Neutrophil (primary cell): ENCODE results near the gene VWA7.
A peak's percentile ranks its signal among the peaks of the same experiment; 100 is the strongest.

Experiments used
- H3K27ac ChIP-seq: fragments of 200-600 bp; sonication (generic); 2 replicates; pipeline ENCODE4 v1.5.1; 2016; ENCODE audit warnings: mild to moderate bottlenecking, moderate library complexity
- H3K27me3 ChIP-seq: fragments of 200-600 bp; sonication (generic); 2 replicates; pipeline ENCODE4 v1.6.0; 2016; ENCODE audit warnings: mild to moderate bottlenecking
- H3K36me3 ChIP-seq: fragments of 200-600 bp; sonication (generic); 2 replicates; pipeline ENCODE4 v1.5.1; 2017
- H3K4me1 ChIP-seq, 2 experiments: fragments of 200-600 bp in 1 of 2; sonication (generic) in 1 of 2; 1 replicate in 1 of 2; 2 replicates in 1 of 2; pipeline versions ENCODE4 v1.5.1 to v1.6.1; 2013 to 2016; ENCODE audit warnings: low read depth in 1 of 2, low read length in 1 of 2, mild to moderate bottlenecking in 1 of 2, moderate library complexity in 1 of 2; ENCODE audit not compliant: control insufficient read depth in 1 of 2, insufficient read depth in 1 of 2
- H3K4me3 ChIP-seq, 2 experiments: fragments of 200-600 bp in 1 of 2; sonication (generic) in 1 of 2; 1 replicate in 1 of 2; 2 replicates in 1 of 2; pipeline ENCODE4 v1.5.1; 2013 to 2016; ENCODE audit warnings: low read depth in 1 of 2, low read length in 1 of 2, mild to moderate bottlenecking in 1 of 2, moderate library complexity in 1 of 2
- H3K9me3 ChIP-seq: fragments of 200-600 bp; sonication (generic); 2 replicates; pipeline ENCODE4 v1.5.1; 2016
- TF ChIP-seq, protein P1 (sequence below): fragments of 200-600 bp; sonication (generic); IDR thresholded peaks from 2 replicates; pipeline ENCODE4 v1.5.1; 2016; ENCODE audit warnings: antibody characterized with exemption

Gene VWA7

DNA sequence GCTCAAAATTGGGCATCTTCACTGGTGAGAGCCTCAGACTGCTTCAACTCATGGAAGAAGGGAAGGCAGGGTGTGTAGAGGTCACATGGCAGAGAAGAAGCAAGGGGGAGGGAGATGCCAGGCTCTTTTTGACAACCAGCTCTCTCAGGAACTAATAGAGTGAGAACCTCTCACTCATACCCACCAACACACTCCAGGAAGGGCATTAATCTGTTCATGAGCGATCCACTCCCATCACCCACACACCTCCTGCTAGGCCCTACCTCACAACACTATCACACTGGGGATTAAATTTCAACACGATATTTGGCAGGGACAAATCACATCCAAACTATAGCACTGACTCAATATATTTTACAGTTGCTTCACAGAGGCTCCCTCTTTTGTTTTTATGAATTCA lies 35.3 kb downstream of the VWA7 start:
- TF ChIP-seq, protein P1, sequence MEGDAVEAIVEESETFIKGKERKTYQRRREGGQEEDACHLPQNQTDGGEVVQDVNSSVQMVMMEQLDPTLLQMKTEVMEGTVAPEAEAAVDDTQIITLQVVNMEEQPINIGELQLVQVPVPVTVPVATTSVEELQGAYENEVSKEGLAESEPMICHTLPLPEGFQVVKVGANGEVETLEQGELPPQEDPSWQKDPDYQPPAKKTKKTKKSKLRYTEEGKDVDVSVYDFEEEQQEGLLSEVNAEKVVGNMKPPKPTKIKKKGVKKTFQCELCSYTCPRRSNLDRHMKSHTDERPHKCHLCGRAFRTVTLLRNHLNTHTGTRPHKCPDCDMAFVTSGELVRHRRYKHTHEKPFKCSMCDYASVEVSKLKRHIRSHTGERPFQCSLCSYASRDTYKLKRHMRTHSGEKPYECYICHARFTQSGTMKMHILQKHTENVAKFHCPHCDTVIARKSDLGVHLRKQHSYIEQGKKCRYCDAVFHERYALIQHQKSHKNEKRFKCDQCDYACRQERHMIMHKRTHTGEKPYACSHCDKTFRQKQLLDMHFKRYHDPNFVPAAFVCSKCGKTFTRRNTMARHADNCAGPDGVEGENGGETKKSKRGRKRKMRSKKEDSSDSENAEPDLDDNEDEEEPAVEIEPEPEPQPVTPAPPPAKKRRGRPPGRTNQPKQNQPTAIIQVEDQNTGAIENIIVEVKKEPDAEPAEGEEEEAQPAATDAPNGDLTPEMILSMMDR: no peak
- no peaks in the 10 kb centered on the region for H3K9me3 ChIP-seq
- H3K36me3 ChIP-seq: no peaks in the 10 kb centered on the region
- H3K4me1 ChIP-seq: peaks cover 42 to 48% of the 10 kb centered on the region in 2 experiments
- H3K4me3 ChIP-seq: no peak overlapping the region
- peak overlapping the region; percentile 96 for H3K27ac ChIP-seq
- no peaks in the 10 kb centered on the region for H3K27me3 ChIP-seq

DNA sequence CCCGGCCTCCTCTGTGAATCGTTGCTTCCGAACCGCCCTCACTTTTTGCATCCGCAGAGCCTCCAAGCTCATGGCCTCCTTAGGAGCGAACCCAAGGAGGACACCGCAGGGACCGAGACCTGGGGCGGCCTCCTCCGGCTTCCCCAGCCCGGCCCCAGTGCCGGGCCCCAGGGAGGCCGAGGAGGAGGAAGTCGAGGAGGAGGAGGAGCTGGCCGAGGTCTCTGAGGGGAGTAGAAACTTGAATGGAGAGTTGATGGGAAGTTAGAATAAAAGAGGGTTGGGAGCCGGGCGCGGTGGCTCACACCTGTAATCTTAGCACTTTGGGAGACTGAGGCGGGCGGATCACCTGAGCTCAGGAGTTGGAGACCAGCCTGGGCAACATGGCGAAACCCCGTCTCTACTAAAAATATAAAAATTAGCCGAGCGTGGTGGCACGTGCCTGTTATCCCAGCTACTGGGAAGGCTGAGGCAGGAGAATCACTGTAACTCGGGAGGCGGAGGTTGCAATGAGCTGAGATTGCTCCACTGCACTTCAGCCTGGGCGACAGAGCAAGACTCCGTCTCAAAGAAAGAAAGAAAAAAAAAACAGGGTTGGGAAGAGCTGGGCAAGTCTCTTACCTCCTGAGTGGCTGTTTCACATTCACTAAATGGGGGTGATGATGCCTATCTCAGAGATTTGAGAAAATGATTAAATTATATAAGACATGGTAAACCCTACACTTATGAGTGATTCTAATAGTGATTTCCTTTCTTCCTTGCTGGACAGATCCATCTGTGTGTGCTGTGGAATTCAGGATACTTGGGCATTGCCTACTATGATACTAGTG lies 36.5 kb downstream of the VWA7 start:
- peak overlapping the region; percentile 96 for H3K27ac ChIP-seq
- H3K4me1 ChIP-seq: peaks cover 44 to 52% of the 10 kb centered on the region in 2 experiments
- peak overlapping the region; percentile 82 to 88 for H3K4me3 ChIP-seq
- no peaks in the 10 kb centered on the region for H3K36me3 ChIP-seq
- H3K9me3 ChIP-seq: no peaks in the 10 kb centered on the region
- H3K27me3 ChIP-seq: no peaks in the 10 kb centered on the region
- TF ChIP-seq, protein P1: no peak

DNA sequence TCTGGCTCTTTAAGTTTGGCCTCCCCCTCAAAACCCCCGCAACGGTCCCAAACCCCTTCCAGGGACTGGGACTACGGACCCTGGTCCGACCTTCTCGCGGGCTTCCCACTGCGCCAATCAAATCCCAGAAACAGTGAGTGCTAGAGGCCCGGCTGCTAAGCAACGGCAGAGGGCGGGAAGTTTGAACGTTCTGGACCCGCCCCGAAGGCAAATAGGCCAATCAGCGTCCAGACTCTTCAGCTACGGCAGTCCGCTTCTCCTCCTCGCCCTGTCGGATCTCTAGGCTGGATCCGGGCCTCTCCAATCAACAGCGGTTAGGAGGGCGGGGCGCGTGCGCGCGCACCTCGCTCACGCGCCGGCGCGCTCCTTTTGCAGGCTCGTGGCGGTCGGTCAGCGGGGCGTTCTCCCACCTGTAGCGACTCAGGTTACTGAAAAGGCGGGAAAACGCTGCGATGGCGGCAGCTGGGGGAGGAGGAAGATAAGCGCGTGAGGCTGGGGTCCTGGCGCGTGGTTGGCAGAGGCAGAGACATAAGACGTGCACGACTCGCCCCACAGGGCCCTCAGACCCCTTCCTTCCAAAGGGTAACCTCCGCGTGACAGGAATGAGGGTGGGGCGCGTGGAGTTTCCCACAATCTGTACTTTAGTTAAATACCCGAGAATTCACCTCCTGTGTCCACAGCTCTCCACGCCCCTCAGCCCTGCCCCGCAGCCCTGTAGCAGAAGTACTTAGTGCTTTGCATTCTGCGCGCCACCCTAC lies 37.3 kb downstream of the VWA7 start, which contains the start of gene MSH5:
Gene MSH5, plus strand, starts transcription at position 367 of the 758 bp plus-strand sequence. CDS start 462 bp downstream, outside the sequence.
- Histone ChIP-seq H3K36me3 (no peaks in the 10 kb centered on the region), H3K9me3 (no peaks in the 10 kb centered on the region), H3K27ac (peak within 1 kb of the TSS; percentile 96), H3K4me3 (peak within 1 kb of the TSS; percentile 88 to 98), H3K4me1 (peaks cover 44 to 52% of the 10 kb centered on the region in 2 experiments), H3K27me3 (no peaks in the 10 kb centered on the region)
- TF ChIP-seq, protein P1: no peak

DNA sequence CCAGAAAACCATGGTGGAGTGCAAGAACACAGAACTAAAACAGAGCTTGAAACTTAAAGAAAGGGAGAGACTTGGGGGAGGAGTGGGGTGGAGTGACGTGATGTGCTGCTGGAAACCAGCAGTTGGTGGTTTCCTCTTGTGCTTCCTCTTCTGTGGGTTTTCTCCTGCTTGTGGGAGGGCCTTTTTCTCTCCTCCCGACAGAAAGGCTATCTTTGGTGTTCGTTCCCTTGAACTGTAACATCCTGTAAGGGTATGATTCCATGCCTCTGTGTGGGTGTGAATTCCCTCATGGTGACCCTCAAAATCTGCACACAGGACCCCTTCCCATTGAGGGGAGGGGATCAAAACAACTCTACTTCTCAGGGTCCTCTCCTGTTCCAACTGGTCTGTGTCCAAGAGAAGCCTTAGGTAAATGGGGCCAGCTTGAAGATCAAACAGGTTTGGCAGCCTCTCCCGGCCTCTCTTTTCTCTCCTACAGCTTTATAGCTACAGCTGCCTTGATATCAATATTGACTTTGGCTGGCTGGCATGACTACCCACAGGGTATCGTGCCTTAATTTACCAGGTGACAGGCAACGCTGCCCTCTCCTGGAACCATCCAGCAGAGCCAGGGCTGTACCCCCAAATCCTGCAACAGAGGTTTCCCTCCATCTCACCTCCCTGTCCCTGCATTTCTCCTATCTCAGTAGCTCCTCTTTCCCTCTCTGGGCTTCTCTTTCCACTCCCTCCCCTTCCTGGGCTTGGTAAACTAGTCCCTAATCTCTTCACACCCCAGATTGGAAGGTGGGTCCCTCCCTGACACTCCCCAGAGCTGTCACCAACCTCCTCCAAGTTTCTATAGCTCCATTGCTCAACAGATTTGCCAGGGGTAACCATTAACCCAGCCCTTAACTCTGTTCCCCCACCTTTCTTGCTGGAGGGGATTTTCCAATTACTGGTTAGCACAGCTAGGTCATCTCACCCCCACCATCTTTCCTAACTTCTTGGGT lies 38.8 kb downstream of the VWA7 start:
- TF ChIP-seq, protein P1: no peak
- Histone ChIP-seq H3K4me1 (peaks cover 57 to 65% of the 10 kb centered on the region in 2 experiments), H3K36me3 (peaks cover 11% of the 10 kb centered on the region), H3K27ac (peak overlapping the region; percentile 96), H3K9me3 (no peaks in the 10 kb centered on the region), H3K27me3 (no peaks in the 10 kb centered on the region), H3K4me3 (peak overlapping the region; percentile 88 to 98)
